ENCODE measurements around the gene HCFC2. TPM values are rescaled to one million over a fixed set of nuclear protein-coding genes. Genes with fewer than 3 reads are reported as not detected.

HCFC2 gene
- 25.6 and 28.1 TPM in 2 replicates for total RNA-seq

GRCh38 chr12:104064031-104064841, at the start of gene HCFC2:
Gene HCFC2, plus strand, starts transcription at chr12:104064531. Its CDS starts 30 bp downstream, at chr12:104064561.

DNA sequence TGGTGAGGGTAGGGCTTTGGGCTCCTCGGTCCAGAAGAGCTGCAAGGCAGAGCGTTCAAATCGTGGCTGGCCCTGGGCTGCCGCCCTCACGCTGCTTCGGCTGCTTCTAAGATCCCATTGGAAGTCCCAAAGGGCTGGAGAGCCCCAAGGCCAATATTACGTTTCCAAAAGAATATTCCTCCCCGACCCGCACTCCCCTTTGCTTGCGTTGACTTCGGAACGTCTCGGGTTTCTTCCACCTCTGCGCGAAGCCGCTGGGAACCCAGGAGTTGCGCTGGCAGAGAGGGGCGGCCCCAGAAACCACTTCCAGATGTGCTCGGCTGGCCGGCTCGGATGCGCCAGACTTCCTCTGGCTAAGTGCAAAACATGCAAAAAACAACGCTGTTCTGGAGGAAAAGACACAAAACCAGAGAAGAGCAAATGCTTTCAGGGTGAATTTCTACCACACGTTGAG, 14.4 kb upstream of the HCFC2 start, which contains the start of gene GLT8D2:
Gene GLT8D2, minus strand, starts transcription at position 285 of the 454 bp plus-strand sequence. CDS start 30,539 bp downstream, outside the sequence.

GRCh38 chr12:104137902-104138796, 73.8 kb downstream of the HCFC2 start, which contains the start of gene NFYB:
Gene NFYB, minus strand, starts transcription at chr12:104138210. Its CDS starts 2,757 bp downstream, at chr12:104135453.

Other genes starting within 250 kb of the HCFC2 start
- gene NT5DC3, start 223.3 kb upstream of the HCFC2 start, total RNA-seq = 24.1 and 27.6 TPM in 2 replicates
- gene HSP90B1, start 134.1 kb upstream of the HCFC2 start, total RNA-seq = 1,062 and 1,767 TPM in 2 replicates
- 15.2 and 17.9 TPM in 2 replicates for gene TDG, start 98.7 kb upstream of the HCFC2 start, total RNA-seq
- gene GLT8D2, start 14.3 kb upstream of the HCFC2 start, total RNA-seq = 19.0 and 36.7 TPM in 2 replicates
- gene NFYB, start 73.7 kb downstream of the HCFC2 start, total RNA-seq = 25.0 and 26.4 TPM in 2 replicates
- 863 and 892 TPM in 2 replicates for gene TXNRD1, start 151.2 kb downstream of the HCFC2 start, total RNA-seq
- 21.5 and 22.6 TPM in 2 replicates for gene EID3, start 239.2 kb downstream of the HCFC2 start, total RNA-seq

Data from uterine smooth muscle cell (primary cell).